HepG2 (cell line): ENCODE measurements around the gene NLGN3. TPM values are rescaled to one million over a fixed set of nuclear protein-coding genes. Genes with fewer than 3 reads are reported as not detected.

Experiments
- GABPB1 ChIP-seq: IDR thresholded peaks from 2 replicates; pipeline ENCODE4 v1.6.1; 2016; ENCODE audit warnings: mild to moderate bottlenecking, missing genetic modification reagents, moderate library complexity, missing compliant biosample characterization
- HNRNPL ChIP-seq: fragments of 200-400 bp; formaldehyde crosslinking; IDR thresholded peaks from 2 replicates; pipeline ENCODE4 v1.6.1; 2017; ENCODE audit warnings: mild to moderate bottlenecking, low read depth, low read length
- MEIS2 ChIP-seq: sonication (generic); formaldehyde crosslinking; IDR thresholded peaks from 2 replicates; pipeline ENCODE4 v1.9.0; 2021; ENCODE audit warnings: mild to moderate bottlenecking, missing genetic modification reagents
- MIER3 ChIP-seq: IDR thresholded peaks from 2 replicates; pipeline ENCODE4 v1.6.1; 2016; ENCODE audit warnings: missing compliant biosample characterization, borderline replicate concordance
- MTF2 ChIP-seq: sonication (generic); formaldehyde crosslinking; IDR thresholded peaks from 2 replicates; pipeline ENCODE4 v1.5.0; 2020; ENCODE audit warnings: missing genetic modification reagents, borderline replicate concordance
- NR2F1 ChIP-seq, 2 experiments: fragments of 450-650 bp in 1 of 2; formaldehyde crosslinking in 1 of 2; IDR thresholded peaks; 2 replicates each; pipeline versions ENCODE4 v1.5.0 to v1.6.1; 2016 to 2020; ENCODE audit warnings: mild to moderate bottlenecking in 1 of 2, missing compliant biosample characterization in 1 of 2, missing genetic modification reagents in 1 of 2, moderate library complexity in 1 of 2
- SAFB2 ChIP-seq: sonication (generic); formaldehyde crosslinking; IDR thresholded peaks from 2 replicates; pipeline ENCODE4 v1.5.1; 2020; ENCODE audit warnings: missing genetic modification reagents, low read depth, mild to moderate bottlenecking, borderline replicate concordance
- SCMH1 ChIP-seq: sonication (generic); formaldehyde crosslinking; IDR thresholded peaks from 2 replicates; pipeline ENCODE4 v1.9.0; 2021; ENCODE audit warnings: missing genetic modification reagents, mild to moderate bottlenecking, borderline replicate concordance
- ZNF629 ChIP-seq: sonication (generic); formaldehyde crosslinking; conservative IDR thresholded peaks from 2 replicates; pipeline ENCODE4 v1.5.0; 2020; ENCODE audit warnings: missing genetic modification reagents
- polyA plus RNA-seq, 8 experiments: library from polyadenylated mRNA; depleted of rRNA in 3 of 8; stranded (reverse) in 7 of 8; unstranded in 1 of 8; fragments of >200 nt; fragmentation: Illumina TruSeq in 4 of 8; extraction: Trizol in 4 of 8; gene quantifications; 2 replicates each; pipeline versions ENCODE4 v1.2.1 to v1.2.3, GENCODE V29; 2011 to 2016; ENCODE audit warnings: low read depth in 4 of 8, missing spikeins in 1 of 8, mixed read lengths in 1 of 8; ENCODE audit not compliant: insufficient read depth in 1 of 8
- total RNA-seq, 5 experiments: library from RNA; depleted of rRNA; stranded (reverse); fragments of >200 nt; fragmentation: Illumina TruSeq; extraction: Trizol; gene quantifications; 2 replicates each; pipeline ENCODE4 v1.2.3, GENCODE V29; 2016; ENCODE audit warnings: low read depth in 1 of 5
- TF ChIP-seq, protein P1 (sequence below), 2 experiments: sonication (generic) in 1 of 2; formaldehyde crosslinking in 1 of 2; IDR thresholded peaks; 2 replicates each; pipeline versions ENCODE4 v1.4.0 to v1.6.1; 2016 to 2020; ENCODE audit warnings: borderline replicate concordance in 1 of 2, low read depth in 1 of 2, mild to moderate bottlenecking in 1 of 2, missing genetic modification reagents in 1 of 2
- TF ChIP-seq, protein P2 (sequence below): sonication (generic); formaldehyde crosslinking; IDR thresholded peaks from 2 replicates; pipeline ENCODE4 v1.4.0; 2020; ENCODE audit warnings: mild to moderate bottlenecking, missing genetic modification reagents
- TF ChIP-seq, protein P3 (sequence below): sonication (generic); formaldehyde crosslinking; IDR thresholded peaks from 2 replicates; pipeline ENCODE4 v1.4.0; 2020; ENCODE audit warnings: missing genetic modification reagents
- TF ChIP-seq, protein P4 (sequence below): sonication (generic); formaldehyde crosslinking; IDR thresholded peaks from 2 replicates; pipeline ENCODE4 v1.8.1; 2023; ENCODE audit warnings: mild to moderate bottlenecking, inconsistent platforms, moderate library complexity, missing genetic modification reagents, borderline replicate concordance
- TF ChIP-seq, protein P5 (sequence below), 2 experiments: sonication (generic) in 1 of 2; formaldehyde crosslinking in 1 of 2; IDR thresholded peaks; 2 replicates each; pipeline versions ENCODE4 v1.5.1 to v1.6.1; 2011 to 2020; ENCODE audit warnings: borderline replicate concordance in 1 of 2, low read depth in 1 of 2, low read length in 1 of 2, mild to moderate bottlenecking in 1 of 2, missing genetic modification reagents in 1 of 2, moderate library complexity in 1 of 2

NLGN3 gene
- total and polyA plus RNA-seq, 2 of the 13 experiments (the other 11 are each of a cell fraction or from before 2014, with no cell fraction given), result 0.04 to 0.16 TPM

DNA sequence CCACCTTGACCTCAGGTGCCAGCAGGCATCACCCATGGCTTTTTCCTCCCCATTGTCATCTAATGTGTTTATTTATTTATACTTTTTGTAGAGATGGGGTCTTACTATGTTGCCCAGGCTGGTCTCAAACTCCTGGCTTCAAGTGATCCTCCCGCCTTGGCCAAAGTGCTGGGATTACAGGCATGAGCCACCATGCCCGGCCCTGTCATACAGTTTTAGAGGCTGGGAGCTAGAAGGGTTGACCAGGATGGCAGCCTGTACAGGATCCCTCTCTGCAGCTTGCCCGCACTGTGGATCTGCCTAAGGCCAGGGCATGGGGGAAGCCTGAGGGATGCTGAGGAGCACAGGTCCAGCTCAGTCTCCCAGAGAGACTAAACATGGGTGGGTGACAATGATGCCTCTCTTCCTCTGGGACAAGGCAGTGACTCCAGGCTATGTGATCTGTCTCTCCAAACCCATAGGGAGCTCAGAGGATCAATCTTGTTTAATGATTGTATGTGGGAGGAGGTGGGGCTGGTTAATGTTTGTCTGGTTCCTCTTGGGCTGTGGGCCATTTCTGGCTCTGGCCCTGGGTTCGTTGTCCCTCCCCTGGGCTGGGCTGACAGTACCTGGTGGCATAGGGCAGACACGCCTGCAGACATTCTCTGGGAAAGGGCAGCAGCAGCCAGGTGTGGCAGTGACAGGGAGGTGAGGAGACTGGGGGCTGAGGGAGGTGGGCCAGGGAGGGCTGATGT lies 70.1 kb downstream of the NLGN3 start (continued):
- TF ChIP-seq MIER3 (CRISPR knock-in tag), result peak; percentile 75; the same call in 1 of the 2 replicates
- TF ChIP-seq NR2F1 (CRISPR knock-in tag; IDR thresholded peaks at IDR 0.05), result no peak
- TF ChIP-seq, protein P1, sequence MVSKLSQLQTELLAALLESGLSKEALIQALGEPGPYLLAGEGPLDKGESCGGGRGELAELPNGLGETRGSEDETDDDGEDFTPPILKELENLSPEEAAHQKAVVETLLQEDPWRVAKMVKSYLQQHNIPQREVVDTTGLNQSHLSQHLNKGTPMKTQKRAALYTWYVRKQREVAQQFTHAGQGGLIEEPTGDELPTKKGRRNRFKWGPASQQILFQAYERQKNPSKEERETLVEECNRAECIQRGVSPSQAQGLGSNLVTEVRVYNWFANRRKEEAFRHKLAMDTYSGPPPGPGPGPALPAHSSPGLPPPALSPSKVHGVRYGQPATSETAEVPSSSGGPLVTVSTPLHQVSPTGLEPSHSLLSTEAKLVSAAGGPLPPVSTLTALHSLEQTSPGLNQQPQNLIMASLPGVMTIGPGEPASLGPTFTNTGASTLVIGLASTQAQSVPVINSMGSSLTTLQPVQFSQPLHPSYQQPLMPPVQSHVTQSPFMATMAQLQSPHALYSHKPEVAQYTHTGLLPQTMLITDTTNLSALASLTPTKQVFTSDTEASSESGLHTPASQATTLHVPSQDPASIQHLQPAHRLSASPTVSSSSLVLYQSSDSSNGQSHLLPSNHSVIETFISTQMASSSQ (IDR thresholded peaks at IDR 0.05; ENCODE audit: low read depth), result peak; percentile 90
- TF ChIP-seq, protein P1 (CRISPR knock-in tag; IDR thresholded peaks at IDR 0.05; ENCODE audit: borderline replicate concordance), result peak; percentile 96
- peak; percentile 87 for TF ChIP-seq HNRNPL
- TF ChIP-seq, protein P2, sequence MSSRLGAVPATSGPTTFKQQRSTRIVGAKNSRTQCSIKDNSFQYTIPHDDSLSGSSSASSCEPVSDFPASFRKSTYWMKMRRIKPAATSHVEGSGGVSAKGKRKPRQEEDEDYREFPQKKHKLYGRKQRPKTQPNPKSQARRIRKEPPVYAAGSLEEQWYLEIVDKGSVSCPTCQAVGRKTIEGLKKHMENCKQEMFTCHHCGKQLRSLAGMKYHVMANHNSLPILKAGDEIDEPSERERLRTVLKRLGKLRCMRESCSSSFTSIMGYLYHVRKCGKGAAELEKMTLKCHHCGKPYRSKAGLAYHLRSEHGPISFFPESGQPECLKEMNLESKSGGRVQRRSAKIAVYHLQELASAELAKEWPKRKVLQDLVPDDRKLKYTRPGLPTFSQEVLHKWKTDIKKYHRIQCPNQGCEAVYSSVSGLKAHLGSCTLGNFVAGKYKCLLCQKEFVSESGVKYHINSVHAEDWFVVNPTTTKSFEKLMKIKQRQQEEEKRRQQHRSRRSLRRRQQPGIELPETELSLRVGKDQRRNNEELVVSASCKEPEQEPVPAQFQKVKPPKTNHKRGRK, result no peak
- TF ChIP-seq, protein P3, sequence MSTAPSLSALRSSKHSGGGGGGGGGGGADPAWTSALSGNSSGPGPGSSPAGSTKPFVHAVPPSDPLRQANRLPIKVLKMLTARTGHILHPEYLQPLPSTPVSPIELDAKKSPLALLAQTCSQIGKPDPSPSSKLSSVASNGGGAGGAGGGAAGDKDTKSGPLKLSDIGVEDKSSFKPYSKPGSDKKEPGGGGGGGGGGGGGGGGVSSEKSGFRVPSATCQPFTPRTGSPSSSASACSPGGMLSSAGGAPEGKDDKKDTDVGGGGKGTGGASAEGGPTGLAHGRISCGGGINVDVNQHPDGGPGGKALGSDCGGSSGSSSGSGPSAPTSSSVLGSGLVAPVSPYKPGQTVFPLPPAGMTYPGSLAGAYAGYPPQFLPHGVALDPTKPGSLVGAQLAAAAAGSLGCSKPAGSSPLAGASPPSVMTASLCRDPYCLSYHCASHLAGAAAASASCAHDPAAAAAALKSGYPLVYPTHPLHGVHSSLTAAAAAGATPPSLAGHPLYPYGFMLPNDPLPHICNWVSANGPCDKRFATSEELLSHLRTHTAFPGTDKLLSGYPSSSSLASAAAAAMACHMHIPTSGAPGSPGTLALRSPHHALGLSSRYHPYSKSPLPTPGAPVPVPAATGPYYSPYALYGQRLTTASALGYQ, result 0 out of 2 replicates have a peak, but pooled peaks have one; percentile 56
- TF ChIP-seq SCMH1, result no peak
- TF ChIP-seq MTF2 (CRISPR knock-in tag), result no peak
- TF ChIP-seq, protein P4, sequence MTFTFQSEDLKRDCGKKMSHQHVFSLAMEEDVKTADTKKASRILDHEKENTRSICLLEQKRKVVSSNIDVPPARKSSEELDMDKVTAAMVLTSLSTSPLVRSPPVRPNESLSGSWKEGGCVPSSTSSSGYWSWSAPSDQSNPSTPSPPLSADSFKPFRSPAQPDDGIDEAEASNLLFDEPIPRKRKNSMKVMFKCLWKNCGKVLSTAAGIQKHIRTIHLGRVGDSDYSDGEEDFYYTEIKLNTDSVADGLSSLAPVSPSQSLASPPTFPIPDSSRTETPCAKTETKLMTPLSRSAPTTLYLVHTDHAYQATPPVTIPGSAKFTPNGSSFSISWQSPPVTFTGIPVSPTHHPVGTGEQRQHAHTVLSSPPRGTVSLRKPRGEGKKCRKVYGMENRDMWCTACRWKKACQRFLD (CRISPR knock-in tag), result no peak
- 0 out of 2 replicates have a peak, but pooled peaks have one; percentile 22 for TF ChIP-seq ZNF629
- peak; percentile 51; the same call in 1 of the 2 replicates for TF ChIP-seq GABPB1 (CRISPR knock-in tag)
- 0 out of 2 replicates have a peak, but pooled peaks have one; percentile 52 for TF ChIP-seq MEIS2 (CRISPR knock-in tag)
- TF ChIP-seq SAFB2 (CRISPR knock-in tag), result no peak
- TF ChIP-seq, protein P5, sequence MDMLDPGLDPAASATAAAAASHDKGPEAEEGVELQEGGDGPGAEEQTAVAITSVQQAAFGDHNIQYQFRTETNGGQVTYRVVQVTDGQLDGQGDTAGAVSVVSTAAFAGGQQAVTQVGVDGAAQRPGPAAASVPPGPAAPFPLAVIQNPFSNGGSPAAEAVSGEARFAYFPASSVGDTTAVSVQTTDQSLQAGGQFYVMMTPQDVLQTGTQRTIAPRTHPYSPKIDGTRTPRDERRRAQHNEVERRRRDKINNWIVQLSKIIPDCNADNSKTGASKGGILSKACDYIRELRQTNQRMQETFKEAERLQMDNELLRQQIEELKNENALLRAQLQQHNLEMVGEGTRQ (IDR thresholded peaks at IDR 0.05; ENCODE audit: low read depth, low read length), result no peak
- TF ChIP-seq, protein P5 (CRISPR knock-in tag; IDR thresholded peaks at IDR 0.05; ENCODE audit: borderline replicate concordance), result peak; percentile 43; the same call in 1 of the 2 replicates
